Upper lobe of left lung (tissue), 6 donors: ENCODE measurements around the gene BTBD9. TPM values are rescaled to one million over a fixed set of nuclear protein-coding genes. Genes with fewer than 3 reads are reported as not detected.

Source experiments
- ATAC-seq, 2 donors: fragments of 200-7000 bp; cut with Tn5 transposase; one replicate each; pipeline ENCODE4 v1.9.1; 2022; ENCODE audit warnings: mild to moderate bottlenecking in 2 of 2, moderate library complexity in 2 of 2; ENCODE audit not compliant: low FRiP score in 2 of 2
- DNase-seq, 2 donors: peaks; one replicate each; pipeline ENCODE4 v3.0.0-alpha.2; 2019 to 2020
- H3K27ac ChIP-seq, 4 donors: fragments of 200-600 bp; sonication (generic); one replicate each; pipeline ENCODE4 v1.5.1; 2016 to 2019
- H3K27me3 ChIP-seq, 4 donors: fragments of 200-600 bp; sonication (generic); one replicate each; pipeline ENCODE4 v1.5.1; 2017 to 2019
- H3K36me3 ChIP-seq, 4 donors: fragments of 200-600 bp; sonication (generic); one replicate each; pipeline ENCODE4 v1.5.1; 2016 to 2019
- H3K4me1 ChIP-seq, 4 donors: fragments of 200-600 bp; sonication (generic); one replicate each; pipeline ENCODE4 v1.5.1; 2018 to 2019
- H3K4me3 ChIP-seq, 4 donors: fragments of 200-600 bp; sonication (generic); one replicate each; pipeline ENCODE4 v1.5.1; 2017 to 2019; ENCODE audit warnings: mild to moderate bottlenecking in 2 of 4, moderate library complexity in 1 of 4
- H3K9me3 ChIP-seq, 4 donors: fragments of 200-600 bp; sonication (generic); one replicate each; pipeline ENCODE4 v1.5.1; 2018 to 2019
- CTCF ChIP-seq, 6 experiments: fragments of 450-650 bp in 4 of 6; fragments of 200-600 bp in 2 of 6; sonication (generic) in 2 of 6; IDR thresholded peaks; one replicate each; pipeline ENCODE4 v1.5.1; 2016 to 2019; ENCODE audit warnings: antibody characterized with exemption in 6 of 6
- EP300 ChIP-seq, 4 donors: sonication (generic); formaldehyde crosslinking; IDR thresholded peaks; one replicate each; pipeline ENCODE4 v1.5.1; 2017; ENCODE audit warnings: antibody characterized with exemption in 4 of 4, control low read depth in 2 of 4
- POLR2A ChIP-seq, 4 donors: fragments of 450-650 bp; IDR thresholded peaks; one replicate each; pipeline ENCODE4 v1.5.1; 2016 to 2017; ENCODE audit warnings: antibody characterized with exemption in 4 of 4, mild to moderate bottlenecking in 2 of 4
- POLR2AphosphoS5 ChIP-seq, 2 donors: sonication (generic); formaldehyde crosslinking; IDR thresholded peaks; one replicate each; pipeline ENCODE4 v1.5.1; 2017; ENCODE audit warnings: antibody characterized with exemption in 2 of 2
- WGBS, 2 donors: methylation state at CpG; one replicate each; pipeline ENCODE4 v1.1.5; 2017 to 2018; 5-methylcytosine and 5-hydroxymethylcytosine counted together
- total RNA-seq, 6 donors: library from RNA; depleted of rRNA in 4 of 6; stranded (reverse); fragments of >200 nt in 4 of 6; gene quantifications; one replicate each; pipeline versions ENCODE4 v1.1.0 to v1.2.1, GENCODE V29; 2016 to 2021
- donor health status: DM: no; HTN: no; CAD: no; lungs with moderate emphysema.
- donor health status: DM: no; HTN: yes; CAD: no; lungs with severe emphysema.

BTBD9 gene
- total RNA-seq, 6 donors from 2014 or later: 18.2 to 60.8 (median 44.9) TPM

- DNase-seq (no peak), ATAC-seq (no peak)
- H3K9me3 ChIP-seq: no peaks in the 10 kb centered on the region
- H3K27me3 ChIP-seq: no peaks in the 10 kb centered on the region
- no peak for TF ChIP-seq POLR2A (IDR thresholded peaks at IDR 0.05)
- TF ChIP-seq POLR2AphosphoS5 (IDR thresholded peaks at IDR 0.05): no peak
- TF ChIP-seq CTCF (IDR thresholded peaks at IDR 0.05): no peak
- TF ChIP-seq EP300 (IDR thresholded peaks at IDR 0.05): no peak
- no peaks in the 10 kb centered on the region for H3K36me3 ChIP-seq
- H3K27ac ChIP-seq: no peak overlapping the region
- 86 to 90% methylated on average over 7 of the region's 7 CpGs for WGBS, 2 donors
- H3K4me1 ChIP-seq: peaks cover 0 to 13% (median 9%) of the 10 kb centered on the region in 4 donors
- no peak overlapping the region for H3K4me3 ChIP-seq
These were observed 152.3 kb downstream of the BTBD9 start for GRCh38 chr6:38487423-38487822.

- Histone ChIP-seq H3K4me3 (no peak overlapping the region), H3K36me3 (no peaks in the 10 kb centered on the region), H3K27me3 (no peaks in the 10 kb centered on the region), H3K4me1 (peaks cover 0 to 21% (median 15%) of the 10 kb centered on the region in 4 donors), H3K9me3 (no peaks in the 10 kb centered on the region), H3K27ac (no peak overlapping the region)
- WGBS, 2 donors: 81 to 85% methylated on average over 1 of the region's 1 CpG
- ATAC-seq: no peak
- no peak for TF ChIP-seq EP300 (IDR thresholded peaks at IDR 0.05)
- no peak for TF ChIP-seq CTCF (IDR thresholded peaks at IDR 0.05)
- no peak for DNase-seq
These were observed 154.2 kb downstream of the BTBD9 start for GRCh38 chr6:38485488-38485887.

- Histone ChIP-seq H3K4me3 (no peak overlapping the region), H3K9me3 (no peaks in the 10 kb centered on the region), H3K27me3 (no peaks in the 10 kb centered on the region), H3K27ac (no peak overlapping the region), H3K36me3 (no peaks in the 10 kb centered on the region), H3K4me1 (peaks cover 0 to 23% (median 16%) of the 10 kb centered on the region in 4 donors)
- 93 to 97% methylated on average over 3 of the region's 3 CpGs for WGBS, 2 donors
- no peak for DNase-seq
- ATAC-seq: no peak
- TF ChIP-seq EP300 (IDR thresholded peaks at IDR 0.05): no peak
- no peak for TF ChIP-seq CTCF (IDR thresholded peaks at IDR 0.05)
- TF ChIP-seq POLR2AphosphoS5 (IDR thresholded peaks at IDR 0.05): no peak
- TF ChIP-seq POLR2A (IDR thresholded peaks at IDR 0.05): no peak
These were observed 155.1 kb downstream of the BTBD9 start for GRCh38 chr6:38484656-38485055.

GRCh38 chr6:38483526-38483925 lies 156.2 kb downstream of the BTBD9 start:
- WGBS, 2 donors: 36 to 52% methylated on average over 2 of the region's 2 CpGs
- no peaks in the 10 kb centered on the region for H3K9me3 ChIP-seq
- H3K4me3 ChIP-seq: no peak overlapping the region
- H3K27ac ChIP-seq: no peak overlapping the region
- DNase-seq: no peak
- H3K27me3 ChIP-seq: no peaks in the 10 kb centered on the region
- peaks cover 7 to 23% (median 16%) of the 10 kb centered on the region in 4 donors for H3K4me1 ChIP-seq
- peak in 1 of 2 donors; percentile 75 for ATAC-seq
- TF ChIP-seq POLR2AphosphoS5 (IDR thresholded peaks at IDR 0.05) (no peak), POLR2A (IDR thresholded peaks at IDR 0.05) (no peak), EP300 (IDR thresholded peaks at IDR 0.05) (no peak), CTCF (IDR thresholded peaks at IDR 0.05) (no peak)
- no peaks in the 10 kb centered on the region for H3K36me3 ChIP-seq

- 42 to 61% methylated on average over 1 of the region's 1 CpG for WGBS, 2 donors
- no peak for DNase-seq
- Histone ChIP-seq H3K27me3 (no peaks in the 10 kb centered on the region), H3K4me3 (no peak overlapping the region), H3K9me3 (no peaks in the 10 kb centered on the region), H3K36me3 (no peaks in the 10 kb centered on the region), H3K4me1 (peaks cover 7 to 26% (median 16%) of the 10 kb centered on the region in 4 donors), H3K27ac (no peak overlapping the region)
- TF ChIP-seq EP300 (IDR thresholded peaks at IDR 0.05): no peak
- TF ChIP-seq POLR2A (IDR thresholded peaks at IDR 0.05): no peak
- no peak for TF ChIP-seq POLR2AphosphoS5 (IDR thresholded peaks at IDR 0.05)
- TF ChIP-seq CTCF (IDR thresholded peaks at IDR 0.05): no peak
- ATAC-seq: no peak
These were observed 157.3 kb downstream of the BTBD9 start for GRCh38 chr6:38482466-38482865.
